Uterus (tissue), 2 donors: ENCODE measurements around the gene TRIM59.

Experiments
- CTCF ChIP-seq, 4 experiments: fragments of 200-600 bp in 2 of 4; fragments of 450-650 bp in 2 of 4; sonication (generic) in 2 of 4; IDR thresholded peaks; one replicate each; pipeline ENCODE4 v1.5.1; 2016 to 2019; ENCODE audit warnings: antibody characterized with exemption in 4 of 4, mild to moderate bottlenecking in 2 of 4, moderate library complexity in 1 of 4
- POLR2A ChIP-seq, 2 donors: fragments of 450-650 bp; IDR thresholded peaks; one replicate each; pipeline ENCODE4 v1.6.1; 2016; ENCODE audit warnings: antibody characterized with exemption in 2 of 2, mild to moderate bottlenecking in 1 of 2, moderate library complexity in 1 of 2

GRCh38 chr3:160399125-160400029 is 50.2 kb downstream of the TRIM59 start, which contains the start of the genes IFT80 and SMC4:
- TF ChIP-seq POLR2A (IDR thresholded peaks at IDR 0.05) (peak; percentile 50 to 56), CTCF (IDR thresholded peaks at IDR 0.05) (no peak)
